ENCODE measurements around the gene SLC6A5. TPM values are rescaled to one million over a fixed set of nuclear protein-coding genes. Genes with fewer than 3 reads are reported as not detected.

Gene SLC6A5
- total and polyA plus RNA-seq, 10 of the 15 experiments (the other 5 are each of a cell fraction or from before 2014, with no cell fraction given) = 0.01 TPM; not detected in 9

- TF ChIP-seq E2F8 (IDR thresholded peaks at IDR 0.05; ENCODE audit: low read depth, partially characterized antibody) = no peak
- TF ChIP-seq WRNIP1 (IDR thresholded peaks at IDR 0.05; ENCODE audit: borderline replicate concordance, low read depth, low read length) = no peak
- TF ChIP-seq HCFC1 (IDR thresholded peaks at IDR 0.05; ENCODE audit: low read length) = no peak
- no peak for TF ChIP-seq NFXL1 (IDR thresholded peaks at IDR 0.05; ENCODE audit: borderline replicate concordance)
- peak; percentile 96 to 98 (median 97) for TF ChIP-seq CTCF (IDR thresholded peaks at IDR 0.05 in 2 of 3, conservative IDR thresholded peaks at IDR 0.05 in 1 of 3; ENCODE audit: control insufficient read depth in 2 of 3, extremely low read depth in 1 of 3, insufficient read depth in 1 of 3, low read depth in 3 of 3, low read length in 3 of 3)
- no peak for TF ChIP-seq NFYA (IDR thresholded peaks at IDR 0.05; ENCODE audit: borderline replicate concordance, low read depth, low read length)
- TF ChIP-seq RELA (IDR thresholded peaks at IDR 0.05; ENCODE audit: borderline replicate concordance, partially characterized antibody) = no peak
- no peak for TF ChIP-seq IRF5 (IDR thresholded peaks at IDR 0.05; ENCODE audit: borderline replicate concordance)
- TF ChIP-seq FOS (IDR thresholded peaks at IDR 0.05; ENCODE audit: borderline replicate concordance, extremely low read depth, insufficient read length) = no peak
- no peak for TF ChIP-seq MTA2 (IDR thresholded peaks at IDR 0.05; ENCODE audit: low read depth)
- TF ChIP-seq NKRF (conservative IDR thresholded peaks at IDR 0.05) = no peak
- TF ChIP-seq POLR2AphosphoS5 (IDR thresholded peaks at IDR 0.05; ENCODE audit: low read length) = no peak
- 0 out of 2 replicates have a peak, but pooled peaks have one; percentile 60 for TF ChIP-seq SMARCA5 (IDR thresholded peaks at IDR 0.05)
- TF ChIP-seq STAT1 (conservative IDR thresholded peaks at IDR 0.05) = no peak
- TF ChIP-seq RAD51 (IDR thresholded peaks at IDR 0.05) = no peak
- no peak for TF ChIP-seq KDM1A (IDR thresholded peaks at IDR 0.05; ENCODE audit: borderline replicate concordance)
- TF ChIP-seq ZBTB11 (CRISPR knock-in tag; IDR thresholded peaks at IDR 0.05) = no peak
Observed at GRCh38 chr11:20609727-20610707, 10.6 kb downstream of the SLC6A5 start (continued).

All from GM12878 (cell line).